T-helper 1 cell (primary cell): ENCODE data around the gene UBN1.

Source experiments
- DNase-seq, 5 donors: peaks; one replicate each; pipeline ENCODE4 v3.0.0-alpha.2; 2012 to 2020

The UBN1 gene

GRCh38 chr16:4860727-4861342 is 13.6 kb downstream of the UBN1 start:
- DNase-seq, result no peak

GRCh38 chr16:4862639-4863038 is 15.4 kb downstream of the UBN1 start:
- DNase-seq, result no peak

- DNase-seq, result no peak
These were observed 17.4 kb downstream of the UBN1 start for GRCh38 chr16:4864728-4865127.

DNA sequence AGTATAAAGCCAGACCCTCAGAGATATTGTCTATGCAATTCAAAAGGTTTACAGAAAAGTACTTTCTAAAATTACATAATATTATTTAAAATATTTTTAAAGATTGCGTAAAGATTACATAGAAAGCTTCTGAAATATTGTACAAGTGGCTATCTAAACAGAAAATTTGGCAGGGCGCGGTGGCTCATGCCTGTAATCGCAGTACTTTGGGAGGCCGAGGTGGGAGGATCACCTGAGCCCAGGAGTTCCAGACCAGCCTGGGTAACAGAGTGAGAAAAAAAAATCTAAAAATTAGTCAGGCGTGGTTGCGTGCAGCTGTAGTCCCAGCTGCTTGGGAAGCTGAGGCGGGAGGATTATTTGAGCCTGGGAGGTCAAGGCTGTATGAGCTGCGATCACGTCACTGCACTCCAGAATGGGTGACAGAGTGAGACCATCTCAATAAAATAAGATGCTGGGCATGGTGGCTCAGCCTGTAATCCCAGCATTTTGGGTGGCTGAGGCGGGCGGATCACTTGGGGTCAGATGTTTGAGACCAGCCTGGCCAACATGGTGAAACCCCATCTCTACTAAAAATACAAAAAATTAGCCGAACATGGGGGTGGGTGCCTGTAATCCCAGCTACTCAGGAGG is 18.1 kb downstream of the UBN1 start:
- no peak for DNase-seq

GRCh38 chr16:4866586-4866985 is 19.3 kb downstream of the UBN1 start:
- DNase-seq, result no peak

- no peak for DNase-seq
These were observed 20.7 kb downstream of the UBN1 start for GRCh38 chr16:4868026-4868425.

DNA sequence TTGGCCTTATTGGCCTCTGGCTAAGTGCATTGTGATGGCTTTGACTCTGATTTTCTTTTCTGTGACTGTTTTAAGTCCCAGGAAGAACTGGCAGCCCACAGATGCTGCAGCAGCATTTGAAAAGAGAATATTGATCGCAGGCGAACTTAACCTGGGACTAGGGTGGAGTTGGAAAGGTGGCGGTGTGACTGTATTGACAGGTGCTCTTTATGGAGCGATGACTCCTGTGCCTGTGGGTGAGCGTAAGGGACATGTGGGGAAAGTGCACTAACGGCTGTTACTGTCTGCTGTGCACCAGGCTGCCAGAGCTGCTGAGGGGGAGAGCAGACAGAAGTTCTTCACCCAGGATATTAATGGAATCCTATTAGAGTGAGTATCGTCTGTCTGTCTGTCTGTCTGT is 21.3 kb downstream of the UBN1 start:
- DNase-seq, result no peak

DNA sequence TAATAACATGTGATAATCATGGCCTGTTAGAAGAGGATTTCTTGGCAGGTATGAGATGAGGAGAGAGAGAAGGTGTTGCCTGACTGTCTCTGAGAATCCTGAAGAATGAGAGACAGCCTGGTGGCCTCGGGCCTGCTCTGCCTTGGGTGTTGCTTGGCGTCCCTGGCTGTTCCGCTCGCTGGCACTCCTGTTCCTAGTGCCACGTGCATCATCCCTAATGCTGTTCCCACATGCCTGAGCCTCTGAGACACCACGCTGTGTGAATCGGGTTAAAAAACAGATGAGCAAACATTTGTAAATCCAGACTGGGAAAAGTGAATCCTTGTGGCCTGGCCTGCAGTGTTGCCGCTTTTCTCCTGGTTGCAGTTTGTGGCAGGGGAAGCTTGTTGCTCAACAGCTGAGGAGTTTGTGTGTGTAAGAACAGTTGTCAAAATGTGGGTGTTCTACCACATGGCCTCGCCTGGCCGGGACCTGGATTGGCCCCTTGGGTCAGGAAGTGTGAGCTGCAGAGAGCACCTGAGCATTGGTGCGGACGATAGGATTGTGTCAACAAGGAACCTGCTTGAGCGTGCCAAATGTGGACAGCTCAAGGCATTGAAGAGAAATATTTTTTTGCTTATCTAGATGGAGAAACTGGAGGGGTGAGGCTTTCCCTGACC is 22.0 kb downstream of the UBN1 start:
- no peak for DNase-seq

- no peak for DNase-seq
These were observed 22.9 kb downstream of the UBN1 start for GRCh38 chr16:4870138-4870671.

DNA sequence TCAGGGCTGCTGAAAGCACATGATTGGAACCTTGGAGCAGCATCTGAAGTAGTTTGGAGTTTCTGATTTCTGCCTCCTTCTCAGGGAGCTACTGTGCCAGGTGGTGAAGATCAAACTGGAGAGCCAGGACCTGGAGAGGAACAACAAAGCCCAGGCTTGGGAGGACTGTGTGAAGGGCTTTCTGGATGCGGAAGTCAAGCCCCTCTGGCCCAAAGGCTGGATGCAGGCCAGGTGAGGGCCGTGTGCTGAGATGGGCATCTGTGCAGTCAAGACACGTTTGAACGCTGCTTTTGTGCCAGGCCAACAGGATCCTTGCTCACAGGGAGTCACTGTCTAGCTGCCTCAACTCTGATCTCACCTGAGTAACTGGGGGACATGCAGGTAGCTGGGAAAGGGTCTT is 23.8 kb downstream of the UBN1 start:
- DNase-seq, result no peak

DNA sequence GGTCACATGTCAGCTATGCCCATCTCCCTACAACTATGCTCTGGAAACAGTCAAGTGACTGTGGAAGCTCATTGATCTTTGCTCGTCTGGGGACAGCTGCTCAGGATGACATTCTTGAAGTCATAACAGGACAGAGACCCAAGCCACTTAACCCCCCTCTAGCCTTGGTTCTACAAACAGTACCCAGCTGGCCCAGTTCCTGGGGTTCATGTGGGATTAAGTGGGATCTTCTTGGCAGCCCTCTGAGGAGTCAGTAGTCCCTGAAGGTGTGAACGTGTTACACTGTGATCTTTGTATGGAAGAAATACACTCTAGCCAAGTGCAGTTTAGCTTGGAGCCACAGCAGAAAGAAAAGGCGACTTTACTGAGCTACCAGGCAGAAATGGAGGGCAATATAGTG is 25.8 kb downstream of the UBN1 start:
- no peak for DNase-seq

DNA sequence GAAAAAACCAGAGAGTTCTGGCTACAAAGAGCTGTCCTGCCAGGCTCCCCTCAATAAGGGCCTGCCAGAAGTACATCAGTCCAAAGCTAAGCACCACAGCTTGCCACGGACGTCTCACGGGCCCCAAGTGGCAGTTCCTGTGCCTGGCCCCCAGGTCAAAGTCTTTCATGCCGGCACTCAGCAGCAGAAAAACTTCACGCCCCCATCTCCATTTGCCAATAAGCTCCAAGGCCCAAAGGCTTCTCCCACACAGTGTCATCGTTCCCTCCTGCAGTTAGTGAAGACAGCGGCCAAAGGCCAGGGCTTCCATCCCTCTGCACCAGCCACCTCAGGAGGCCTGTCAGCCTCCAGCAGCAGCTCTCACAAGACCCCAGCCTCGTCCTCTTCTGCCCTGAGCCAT is 27.4 kb downstream of the UBN1 start:
- no peak for DNase-seq

- DNase-seq, result no peak
These were observed 29.5 kb downstream of the UBN1 start for GRCh38 chr16:4876646-4877379.

DNA sequence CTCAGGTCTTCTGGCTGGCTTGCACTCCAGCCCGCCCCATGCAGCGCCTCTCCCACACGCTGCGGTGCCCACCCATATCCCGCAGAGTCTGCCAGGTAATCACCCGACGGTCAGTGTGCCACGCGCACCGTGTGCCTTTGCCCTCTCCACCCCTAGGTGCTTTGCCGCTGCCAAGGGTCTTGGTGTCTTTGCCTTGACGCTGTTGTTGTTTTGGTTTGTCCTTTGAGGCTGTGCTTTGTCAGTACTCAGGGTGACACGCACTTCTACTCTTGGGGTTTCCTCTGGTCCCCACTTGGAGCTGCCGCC is 30.1 kb downstream of the UBN1 start:
- no peak for DNase-seq

- DNase-seq, result no peak
These were observed 31.8 kb downstream of the UBN1 start for GRCh38 chr16:4879049-4879448.

DNA sequence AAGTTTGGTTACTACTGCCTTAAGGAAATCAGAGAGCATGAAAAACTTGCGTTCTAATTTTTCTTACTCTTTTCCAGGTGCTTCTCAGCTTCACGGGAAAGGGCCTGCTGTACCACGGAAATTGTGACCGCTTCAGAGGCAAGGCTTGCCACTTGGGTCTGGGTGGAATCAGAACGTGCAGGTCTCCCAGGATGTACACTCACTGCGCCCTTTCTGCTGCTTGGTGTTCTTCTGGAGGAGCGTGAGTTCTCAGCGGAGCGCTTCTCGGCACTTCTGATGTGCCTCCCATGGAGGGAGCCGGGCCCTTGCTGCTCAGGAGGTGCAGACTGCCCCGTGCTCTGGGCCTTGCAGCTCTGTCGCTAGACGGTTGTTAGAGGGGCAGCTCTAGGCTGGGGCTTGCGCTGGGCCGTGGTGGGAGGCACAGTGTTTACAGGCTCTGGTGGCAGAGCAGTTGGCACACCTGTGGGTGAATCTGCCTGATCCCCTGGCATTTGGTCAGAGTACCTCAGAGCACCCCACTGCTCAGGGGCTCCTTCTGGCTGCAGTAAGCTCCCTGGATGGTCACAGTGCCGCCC is 32.8 kb downstream of the UBN1 start:
- no peak for DNase-seq

DNA sequence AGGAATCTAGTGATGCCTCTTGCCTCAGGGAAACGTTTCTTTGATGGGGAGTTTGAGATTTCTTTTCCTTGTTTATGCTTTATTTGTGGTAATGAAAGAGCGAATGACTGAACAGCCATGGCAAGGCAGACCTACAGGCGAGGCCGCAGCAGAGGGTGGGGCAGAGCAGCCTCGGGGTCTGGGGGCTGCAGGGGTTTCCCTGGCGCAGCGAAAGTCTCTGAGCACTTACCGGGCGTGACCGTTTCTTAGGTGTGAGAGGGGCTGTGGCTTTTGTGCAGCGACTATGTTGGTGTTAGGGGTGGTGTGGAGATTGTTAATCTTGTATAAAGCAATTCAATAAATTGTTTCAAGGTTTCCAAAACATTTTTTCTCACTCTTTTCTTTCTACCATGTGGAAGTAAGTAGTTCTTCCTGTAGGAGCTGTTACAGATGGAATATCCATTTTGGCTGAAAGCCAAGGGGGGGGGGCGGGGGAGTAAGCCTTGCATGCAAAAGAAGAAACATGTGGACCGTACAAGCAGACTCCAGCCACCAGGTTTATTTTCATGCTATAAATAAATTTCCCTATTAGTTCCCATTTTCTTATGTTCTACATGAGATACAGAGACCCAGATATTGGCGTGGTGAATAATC is 34.8 kb downstream of the UBN1 start:
- no peak for DNase-seq

GRCh38 chr16:4882633-4883285 is 35.5 kb downstream of the UBN1 start:
- no peak for DNase-seq

- no peak for DNase-seq
These were observed 36.2 kb downstream of the UBN1 start for GRCh38 chr16:4883501-4883900.

DNA sequence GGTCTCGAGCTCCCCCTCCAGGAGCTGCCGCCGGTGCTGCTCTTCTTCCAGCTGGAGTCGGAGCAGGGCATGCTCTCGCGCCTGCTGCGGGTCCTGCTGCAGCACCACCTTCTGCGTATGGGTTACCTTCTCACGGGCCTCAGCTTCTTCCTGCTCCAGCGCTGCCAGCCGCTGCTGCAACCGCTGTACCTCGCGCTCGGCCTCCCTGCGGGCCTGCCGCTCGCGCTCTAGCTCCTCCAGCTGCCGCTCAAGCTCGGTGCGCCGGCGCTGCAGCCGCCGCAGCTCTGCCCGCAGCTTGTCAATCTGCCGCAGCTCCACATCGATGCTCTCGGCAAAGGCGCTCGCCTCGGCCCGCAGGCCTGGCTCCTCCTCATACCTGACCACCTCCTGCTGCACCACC is 36.9 kb downstream of the UBN1 start:
- no peak for DNase-seq

DNA sequence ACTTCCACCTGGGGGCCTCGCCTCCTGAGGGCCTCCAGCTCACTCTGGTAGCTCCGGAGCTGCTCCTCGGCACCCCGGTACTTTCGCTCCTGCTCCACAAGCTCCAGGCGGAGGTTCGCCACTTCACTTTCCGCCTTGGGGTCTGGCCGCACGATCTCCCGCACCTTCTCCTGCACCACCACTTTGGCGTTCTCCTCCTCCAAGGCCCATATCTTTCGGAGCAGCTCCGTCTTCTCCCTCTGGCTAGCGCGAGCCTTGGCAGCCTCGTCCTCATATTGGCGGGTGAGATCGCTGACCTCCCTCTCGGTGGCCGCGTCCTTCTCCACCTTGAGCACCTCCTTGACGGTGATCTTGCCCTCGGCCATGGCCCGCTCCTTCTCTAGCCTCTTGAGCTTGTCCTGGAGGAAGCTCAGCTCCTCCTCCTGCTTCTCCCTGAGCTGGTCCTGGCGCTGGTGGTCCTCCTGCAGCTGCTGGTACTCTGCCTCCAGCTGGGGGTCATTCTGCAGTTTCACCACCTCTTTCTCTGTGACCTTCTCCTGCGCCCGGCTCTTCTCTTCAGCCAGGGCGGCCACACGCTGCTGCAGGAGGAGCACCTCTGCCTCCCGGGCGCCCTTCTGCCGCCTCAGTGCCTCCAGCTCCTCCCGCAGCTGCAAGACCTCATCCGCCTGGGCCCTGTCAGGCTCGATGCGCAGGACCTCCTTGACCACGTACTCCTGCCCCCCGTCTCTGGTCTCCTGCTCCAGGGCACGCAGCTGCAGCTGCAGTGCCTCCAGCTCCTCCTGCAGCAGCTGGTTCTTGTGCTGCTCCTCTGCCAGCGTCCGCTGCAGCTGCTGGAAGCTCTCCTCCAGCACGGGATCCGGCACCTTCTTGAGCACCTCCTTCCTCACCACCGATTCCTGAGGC is 37.9 kb downstream of the UBN1 start:
- no peak for DNase-seq
